K562 (cell line): ENCODE data around the gene MCCD1. TPM values are rescaled to one million over a fixed set of nuclear protein-coding genes. Genes with fewer than 3 reads are reported as not detected.

Experiments used
- ARNT ChIP-seq, 2 experiments: fragments of 450-650 bp; IDR thresholded peaks; 2 replicates each; pipeline ENCODE4 v1.6.1; 2016; ENCODE audit warnings: mild to moderate bottlenecking in 1 of 2
- ASH1L ChIP-seq: fragments of 450-650 bp; IDR thresholded peaks from 2 replicates; pipeline ENCODE4 v1.6.1; 2018; ENCODE audit warnings: borderline replicate concordance, mild to moderate bottlenecking, low read depth; ENCODE audit not compliant: partially characterized antibody
- CGGBP1 ChIP-seq: fragments of 250-450 bp; sonication (Bioruptor Pico); IDR thresholded peaks from 2 replicates; pipeline ENCODE4 v1.9.0; 2021; ENCODE audit warnings: mild to moderate bottlenecking
- MECOM ChIP-seq: fragments of 250-450 bp; sonication (Bioruptor Pico); IDR thresholded peaks from 2 replicates; pipeline ENCODE4 v1.8.0; 2022; ENCODE audit warnings: inconsistent platforms
- MXD1 ChIP-seq: fragments of 250-450 bp; sonication (Bioruptor Pico); IDR thresholded peaks from 2 replicates; pipeline ENCODE4 v1.8.0; 2021; ENCODE audit warnings: borderline replicate concordance, mild to moderate bottlenecking, moderate library complexity; ENCODE audit not compliant: poor library complexity, severe bottlenecking
- PML ChIP-seq: IDR thresholded peaks from 2 replicates; pipeline ENCODE4 v1.6.1; 2012; ENCODE audit warnings: low read length, inconsistent platforms
- RB1 ChIP-seq: fragments of 450-650 bp; IDR thresholded peaks from 2 replicates; pipeline ENCODE4 v1.6.1; 2017; ENCODE audit warnings: low read depth, mild to moderate bottlenecking
- RBM14 ChIP-seq: fragments of 200-400 bp; formaldehyde crosslinking; IDR thresholded peaks from 2 replicates; pipeline ENCODE4 v1.6.1; 2018; ENCODE audit warnings: low read depth, mild to moderate bottlenecking, low read length, moderate library complexity, borderline replicate concordance; ENCODE audit not compliant: insufficient read depth
- SMAD1 ChIP-seq: fragments of 150-350 bp; IDR thresholded peaks from 2 replicates; pipeline ENCODE4 v1.6.1; 2014; ENCODE audit warnings: low read length, low read depth; ENCODE audit not compliant: partially characterized antibody
- SMARCB1 ChIP-seq: IDR thresholded peaks from 2 replicates; pipeline ENCODE4 v1.6.1; 2011; ENCODE audit warnings: improper control_type of control experiment, low read depth; ENCODE audit not compliant: insufficient read length
- ZFX ChIP-seq: sonication (generic); formaldehyde crosslinking; IDR thresholded peaks from 2 replicates; pipeline ENCODE4 v1.8.0; 2022; ENCODE audit warnings: mild to moderate bottlenecking, missing genetic modification reagents, moderate library complexity
- ZNF124 ChIP-seq: sonication (generic); formaldehyde crosslinking; IDR thresholded peaks from 2 replicates; pipeline ENCODE4 v1.8.1; 2022; ENCODE audit warnings: missing genetic modification reagents
- ZNF76 ChIP-seq: fragments of 250-450 bp; sonication (Bioruptor Pico); IDR thresholded peaks from 2 replicates; pipeline ENCODE4 v1.4.0; 2020; ENCODE audit warnings: mild to moderate bottlenecking, moderate library complexity, borderline replicate concordance
- polyA plus RNA-seq, 8 experiments: library from polyadenylated mRNA; depleted of rRNA in 4 of 8; stranded (reverse) in 5 of 8; unstranded in 3 of 8; fragments of >200 nt; fragmentation: Nextera tagmentation in 2 of 8; fragmentation: Illumina TruSeq in 1 of 8; extraction: Ambion mirVana in 2 of 8; extraction: Trizol in 1 of 8; gene quantifications; 2 replicates each; pipeline versions ENCODE4 v1.2.1 to v1.2.3, GENCODE V29; 2011 to 2014; ENCODE audit warnings: inconsistent platforms in 1 of 8, missing spikeins in 1 of 8
- total RNA-seq, 7 experiments: library from RNA; depleted of rRNA in 6 of 7; stranded (reverse); fragments of >200 nt in 6 of 7; fragmentation: Illumina TruSeq in 2 of 7; extraction: Trizol in 2 of 7; gene quantifications; 2 replicates each; pipeline versions ENCODE4 v1.2.1 to v1.2.3, GENCODE V29; 2011 to 2021; ENCODE audit warnings: low replicate concordance in 1 of 7
- TF ChIP-seq, protein P1 (sequence below), 2 experiments: fragments of 450-650 bp; IDR thresholded peaks; 2 replicates each; pipeline ENCODE4 v1.6.1; 2016
- TF ChIP-seq, protein P2 (sequence below): fragments of 450-650 bp; IDR thresholded peaks from 2 replicates; pipeline ENCODE4 v1.6.1; 2017; ENCODE audit warnings: antibody characterized with exemption
- TF ChIP-seq, protein P3 (sequence below): IDR thresholded peaks from 2 replicates; pipeline ENCODE4 v1.6.1; 2016; ENCODE audit warnings: missing genetic modification characterization, missing compliant biosample characterization
- TF ChIP-seq, protein P4 (sequence below), 2 experiments: fragments of 200-800 bp in 1 of 2; sonication (Bioruptor generic) in 1 of 2; sonication (generic) in 1 of 2; formaldehyde crosslinking in 1 of 2; IDR thresholded peaks in 1 of 2; conservative IDR thresholded peaks in 1 of 2; 2 replicates each; pipeline versions ENCODE4 v1.5.0 to v1.6.1; 2016 to 2020; ENCODE audit warnings: missing compliant biosample characterization in 1 of 2, missing genetic modification characterization in 1 of 2, missing genetic modification reagents in 1 of 2
- TF ChIP-seq, protein P5 (sequence below): fragments of 250-450 bp; sonication (Bioruptor Pico); IDR thresholded peaks from 2 replicates; pipeline ENCODE4 v1.5.0; 2021

The MCCD1 gene
- total and polyA plus RNA-seq, 9 of the 15 experiments (the other 6 are each of a cell fraction or from before 2014, with no cell fraction given): not detected

DNA sequence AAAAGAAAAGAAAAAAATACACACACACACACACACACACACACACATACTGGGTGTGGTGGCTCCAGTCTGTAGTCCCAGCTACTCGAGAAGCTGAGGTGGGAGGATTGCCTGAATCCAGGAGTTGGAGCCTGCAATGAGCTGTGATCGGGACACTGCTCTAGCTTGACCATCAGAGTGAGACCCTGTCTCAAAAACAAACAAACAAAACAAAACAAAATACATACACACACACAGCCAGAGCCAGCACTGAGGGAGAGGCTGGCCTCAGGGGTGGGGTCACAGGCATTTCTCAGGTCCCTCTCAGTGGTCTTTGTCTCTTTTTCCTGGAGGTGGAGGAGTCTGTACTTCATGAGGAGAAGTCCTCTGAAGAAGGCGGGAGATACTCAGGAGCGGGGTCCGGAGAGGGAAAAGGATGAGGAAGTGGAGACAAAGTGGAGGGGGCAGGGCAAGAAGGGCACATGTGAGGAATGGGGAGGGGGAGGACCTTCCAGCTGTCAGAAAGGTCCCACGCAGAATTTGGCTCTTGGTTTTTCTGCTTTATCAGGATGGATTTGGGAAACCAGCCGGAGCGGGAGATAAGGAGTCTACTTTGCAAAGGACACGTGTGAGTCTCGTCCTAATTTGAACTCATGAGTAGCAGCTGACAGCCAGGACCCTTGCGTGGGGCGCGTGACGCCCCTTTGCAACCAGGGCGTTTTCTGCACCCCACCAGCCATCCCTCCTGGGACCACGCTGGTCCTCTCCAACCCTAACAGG, 38.5 kb upstream of the MCCD1 start (continued):
- TF ChIP-seq, protein P1, sequence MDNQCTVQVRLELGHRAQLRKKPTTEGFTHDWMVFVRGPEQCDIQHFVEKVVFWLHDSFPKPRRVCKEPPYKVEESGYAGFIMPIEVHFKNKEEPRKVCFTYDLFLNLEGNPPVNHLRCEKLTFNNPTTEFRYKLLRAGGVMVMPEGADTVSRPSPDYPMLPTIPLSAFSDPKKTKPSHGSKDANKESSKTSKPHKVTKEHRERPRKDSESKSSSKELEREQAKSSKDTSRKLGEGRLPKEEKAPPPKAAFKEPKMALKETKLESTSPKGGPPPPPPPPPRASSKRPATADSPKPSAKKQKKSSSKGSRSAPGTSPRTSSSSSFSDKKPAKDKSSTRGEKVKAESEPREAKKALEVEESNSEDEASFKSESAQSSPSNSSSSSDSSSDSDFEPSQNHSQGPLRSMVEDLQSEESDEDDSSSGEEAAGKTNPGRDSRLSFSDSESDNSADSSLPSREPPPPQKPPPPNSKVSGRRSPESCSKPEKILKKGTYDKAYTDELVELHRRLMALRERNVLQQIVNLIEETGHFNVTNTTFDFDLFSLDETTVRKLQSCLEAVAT (IDR thresholded peaks at IDR 0.05): no peak
- TF ChIP-seq CGGBP1: no peak
- TF ChIP-seq, protein P2, sequence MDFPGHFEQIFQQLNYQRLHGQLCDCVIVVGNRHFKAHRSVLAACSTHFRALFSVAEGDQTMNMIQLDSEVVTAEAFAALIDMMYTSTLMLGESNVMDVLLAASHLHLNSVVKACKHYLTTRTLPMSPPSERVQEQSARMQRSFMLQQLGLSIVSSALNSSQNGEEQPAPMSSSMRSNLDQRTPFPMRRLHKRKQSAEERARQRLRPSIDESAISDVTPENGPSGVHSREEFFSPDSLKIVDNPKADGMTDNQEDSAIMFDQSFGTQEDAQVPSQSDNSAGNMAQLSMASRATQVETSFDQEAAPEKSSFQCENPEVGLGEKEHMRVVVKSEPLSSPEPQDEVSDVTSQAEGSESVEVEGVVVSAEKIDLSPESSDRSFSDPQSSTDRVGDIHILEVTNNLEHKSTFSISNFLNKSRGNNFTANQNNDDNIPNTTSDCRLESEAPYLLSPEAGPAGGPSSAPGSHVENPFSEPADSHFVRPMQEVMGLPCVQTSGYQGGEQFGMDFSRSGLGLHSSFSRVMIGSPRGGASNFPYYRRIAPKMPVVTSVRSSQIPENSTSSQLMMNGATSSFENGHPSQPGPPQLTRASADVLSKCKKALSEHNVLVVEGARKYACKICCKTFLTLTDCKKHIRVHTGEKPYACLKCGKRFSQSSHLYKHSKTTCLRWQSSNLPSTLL: no peak
- TF ChIP-seq ZFX (CRISPR knock-in tag): no peak
- no peak for TF ChIP-seq ASH1L
- TF ChIP-seq ARNT (IDR thresholded peaks at IDR 0.05): no peak
- TF ChIP-seq SMAD1: no peak
- TF ChIP-seq, protein P3, sequence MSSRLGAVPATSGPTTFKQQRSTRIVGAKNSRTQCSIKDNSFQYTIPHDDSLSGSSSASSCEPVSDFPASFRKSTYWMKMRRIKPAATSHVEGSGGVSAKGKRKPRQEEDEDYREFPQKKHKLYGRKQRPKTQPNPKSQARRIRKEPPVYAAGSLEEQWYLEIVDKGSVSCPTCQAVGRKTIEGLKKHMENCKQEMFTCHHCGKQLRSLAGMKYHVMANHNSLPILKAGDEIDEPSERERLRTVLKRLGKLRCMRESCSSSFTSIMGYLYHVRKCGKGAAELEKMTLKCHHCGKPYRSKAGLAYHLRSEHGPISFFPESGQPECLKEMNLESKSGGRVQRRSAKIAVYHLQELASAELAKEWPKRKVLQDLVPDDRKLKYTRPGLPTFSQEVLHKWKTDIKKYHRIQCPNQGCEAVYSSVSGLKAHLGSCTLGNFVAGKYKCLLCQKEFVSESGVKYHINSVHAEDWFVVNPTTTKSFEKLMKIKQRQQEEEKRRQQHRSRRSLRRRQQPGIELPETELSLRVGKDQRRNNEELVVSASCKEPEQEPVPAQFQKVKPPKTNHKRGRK: no peak
- TF ChIP-seq RB1: no peak
- TF ChIP-seq, protein P4, sequence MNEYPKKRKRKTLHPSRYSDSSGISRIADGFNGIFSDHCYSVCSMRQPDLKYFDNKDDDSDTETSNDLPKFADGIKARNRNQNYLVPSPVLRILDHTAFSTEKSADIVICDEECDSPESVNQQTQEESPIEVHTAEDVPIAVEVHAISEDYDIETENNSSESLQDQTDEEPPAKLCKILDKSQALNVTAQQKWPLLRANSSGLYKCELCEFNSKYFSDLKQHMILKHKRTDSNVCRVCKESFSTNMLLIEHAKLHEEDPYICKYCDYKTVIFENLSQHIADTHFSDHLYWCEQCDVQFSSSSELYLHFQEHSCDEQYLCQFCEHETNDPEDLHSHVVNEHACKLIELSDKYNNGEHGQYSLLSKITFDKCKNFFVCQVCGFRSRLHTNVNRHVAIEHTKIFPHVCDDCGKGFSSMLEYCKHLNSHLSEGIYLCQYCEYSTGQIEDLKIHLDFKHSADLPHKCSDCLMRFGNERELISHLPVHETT (CRISPR knock-in tag; conservative IDR thresholded peaks at IDR 0.05 in 1 of 2, IDR thresholded peaks at IDR 0.05 in 1 of 2): no peak
- TF ChIP-seq PML: peak; percentile 50; the same call in 1 of the 2 replicates
- TF ChIP-seq MECOM (CRISPR knock-in tag): no peak
- TF ChIP-seq ZNF124 (CRISPR knock-in tag): no peak
- no peak for TF ChIP-seq SMARCB1
- TF ChIP-seq, protein P5, sequence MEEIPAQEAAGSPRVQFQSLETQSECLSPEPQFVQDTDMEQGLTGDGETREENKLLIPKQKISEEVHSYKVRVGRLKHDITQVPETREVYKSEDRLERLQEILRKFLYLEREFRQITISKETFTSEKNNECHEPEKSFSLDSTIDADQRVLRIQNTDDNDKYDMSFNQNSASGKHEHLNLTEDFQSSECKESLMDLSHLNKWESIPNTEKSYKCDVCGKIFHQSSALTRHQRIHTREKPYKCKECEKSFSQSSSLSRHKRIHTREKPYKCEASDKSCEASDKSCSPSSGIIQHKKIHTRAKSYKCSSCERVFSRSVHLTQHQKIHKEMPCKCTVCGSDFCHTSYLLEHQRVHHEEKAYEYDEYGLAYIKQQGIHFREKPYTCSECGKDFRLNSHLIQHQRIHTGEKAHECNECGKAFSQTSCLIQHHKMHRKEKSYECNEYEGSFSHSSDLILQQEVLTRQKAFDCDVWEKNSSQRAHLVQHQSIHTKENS: no peak
- TF ChIP-seq ZNF76 (CRISPR knock-in tag): no peak
- no peak for TF ChIP-seq RBM14
- no peak for TF ChIP-seq MXD1 (CRISPR knock-in tag)
